Left kidney (tissue), 2 donors: ENCODE results near the gene NR2F1. TPM values are rescaled to one million over a fixed set of nuclear protein-coding genes. Genes with fewer than 3 reads are reported as not detected.

Source experiments
- DNase-seq: peaks from one replicate; pipeline ENCODE4 v3.0.0-alpha.2; 2013
- polyA plus RNA-seq: library from polyadenylated mRNA; unstranded; fragments of 120-200 nt; gene quantifications from one replicate; pipeline ENCODE4 v1.2.1, GENCODE V29; 2013; ENCODE audit not compliant: insufficient read length

Gene NR2F1
- polyA plus RNA-seq, 1 donor, result 220 TPM

- DNase-seq, result no peak
These were observed 6.8 kb downstream of the NR2F1 start for GRCh38 chr5:93589829-93590215.

GRCh38 chr5:93590493-93590892 is 7.5 kb downstream of the NR2F1 start:
- no peak for DNase-seq

GRCh38 chr5:93591323-93591945 is 8.4 kb downstream of the NR2F1 start:
- no peak for DNase-seq

GRCh38 chr5:93592883-93593282 is 9.9 kb downstream of the NR2F1 start:
- no peak for DNase-seq

- peak; percentile 62 for DNase-seq
These were observed 10.6 kb downstream of the NR2F1 start for GRCh38 chr5:93593476-93594131.

GRCh38 chr5:93594591-93595419 is 11.8 kb downstream of the NR2F1 start:
- peak; percentile 50 for DNase-seq

- peak; percentile 49 for DNase-seq
These were observed 12.6 kb downstream of the NR2F1 start for GRCh38 chr5:93595420-93596147.

- DNase-seq, result peak; percentile 13
These were observed 13.3 kb downstream of the NR2F1 start for GRCh38 chr5:93596310-93596675.

GRCh38 chr5:93596676-93597490 is 13.9 kb downstream of the NR2F1 start:
- peak; percentile 18 for DNase-seq

- peak; percentile 57 for DNase-seq
These were observed 15.3 kb downstream of the NR2F1 start for GRCh38 chr5:93598091-93599000.

GRCh38 chr5:93599001-93599379 is 16.0 kb downstream of the NR2F1 start:
- peak; percentile 24 for DNase-seq

GRCh38 chr5:93599399-93600120 is 16.5 kb downstream of the NR2F1 start:
- peak; percentile 69 for DNase-seq

GRCh38 chr5:93600409-93601070 is 17.5 kb downstream of the NR2F1 start:
- peak; percentile 88 for DNase-seq

GRCh38 chr5:93601071-93601801 is 18.2 kb downstream of the NR2F1 start:
- peak; percentile 79 for DNase-seq

GRCh38 chr5:93601802-93602155 is 18.8 kb downstream of the NR2F1 start:
- peak; percentile 38 for DNase-seq

GRCh38 chr5:93602241-93603077 is 19.4 kb downstream of the NR2F1 start:
- DNase-seq, result peak; percentile 49

GRCh38 chr5:93603078-93603792 is 20.2 kb downstream of the NR2F1 start:
- peak; percentile 32 for DNase-seq
